GM23338 (cell line): Measurements from ENCODE around the gene NBAS. TPM values are rescaled to one million over a fixed set of nuclear protein-coding genes. Genes with fewer than 3 reads are reported as not detected.

Experiments
- ATAC-seq: fragments of 200-7000 bp; cut with Tn5 transposase; 3 replicates; pipeline ENCODE4 v1.9.1; 2020
- DNase-seq: peaks from one replicate; pipeline ENCODE4 v3.0.0-alpha.2; 2015; ENCODE audit warnings: low spot score
- H2AFZ ChIP-seq: fragments of 200-600 bp; sonication (generic); 2 replicates; pipeline ENCODE4 v1.8.0; 2016; ENCODE audit warnings: antibody characterized with exemption, mild to moderate bottlenecking, moderate library complexity
- H3F3A ChIP-seq: fragments of 200-600 bp; sonication (generic); replicated peaks from 2 replicates; pipeline ENCODE4 v1.8.0; 2017; ENCODE audit warnings: antibody characterized with exemption, mixed run types, low read depth
- H3K27ac ChIP-seq: fragments of 200-600 bp; sonication (generic); 2 replicates; pipeline ENCODE4 v1.6.1; 2016; ENCODE audit warnings: low read depth
- H3K27me3 ChIP-seq: fragments of 200-600 bp; sonication (generic); 2 replicates; pipeline ENCODE4 v1.8.0; 2016; ENCODE audit warnings: mild to moderate bottlenecking, mixed run types, moderate library complexity; ENCODE audit not compliant: insufficient read depth
- H3K36me3 ChIP-seq: fragments of 200-600 bp; sonication (generic); 2 replicates; pipeline ENCODE4 v1.8.0; 2016; ENCODE audit warnings: mild to moderate bottlenecking; ENCODE audit not compliant: insufficient read depth
- H3K4me1 ChIP-seq: fragments of 200-600 bp; sonication (generic); 2 replicates; pipeline ENCODE4 v1.8.0; 2016; ENCODE audit warnings: mild to moderate bottlenecking, moderate library complexity; ENCODE audit not compliant: insufficient read depth
- H3K4me2 ChIP-seq: fragments of 200-600 bp; sonication (generic); 2 replicates; pipeline ENCODE4 v1.7.1; 2017; ENCODE audit warnings: mixed run types
- H3K4me3 ChIP-seq: fragments of 200-600 bp; sonication (generic); 2 replicates; pipeline ENCODE4 v1.6.1; 2016; ENCODE audit warnings: mixed run types
- H3K79me2 ChIP-seq: fragments of 200-600 bp; sonication (generic); replicated peaks from 2 replicates; pipeline ENCODE4 v1.8.0; 2017; ENCODE audit warnings: mild to moderate bottlenecking; ENCODE audit not compliant: insufficient read depth
- H3K9me2 ChIP-seq: fragments of 200-600 bp; sonication (generic); 2 replicates; pipeline ENCODE4 v1.8.0; 2017; ENCODE audit not compliant: insufficient read depth
- H4K20me1 ChIP-seq: fragments of 200-600 bp; sonication (generic); replicated peaks from 2 replicates; pipeline ENCODE4 v1.8.0; 2017; ENCODE audit warnings: mild to moderate bottlenecking; ENCODE audit not compliant: insufficient read depth
- H3K27ac Mint-ChIP-seq: 2 replicates; pipeline ENCODE4 v1.8.0; 2020; ENCODE audit warnings: inconsistent platforms, mild to moderate bottlenecking, moderate library complexity, mixed read lengths
- H3K27me3 Mint-ChIP-seq: 3 replicates; pipeline ENCODE4 v1.8.0; 2022; ENCODE audit warnings: low read depth, mild to moderate bottlenecking, moderate library complexity, mixed read lengths, inconsistent platforms; ENCODE audit not compliant: insufficient read depth, poor library complexity
- H3K36me3 Mint-ChIP-seq: 3 replicates; pipeline ENCODE4 v1.8.0; 2021; ENCODE audit warnings: low read depth, mild to moderate bottlenecking, inconsistent platforms, moderate library complexity, mixed read lengths
- H3K4me1 Mint-ChIP-seq: 3 replicates; pipeline ENCODE4 v1.8.0; 2020; ENCODE audit warnings: mild to moderate bottlenecking, inconsistent platforms, mixed read lengths
- H3K4me3 Mint-ChIP-seq: 3 replicates; pipeline ENCODE4 v1.8.0; 2021; ENCODE audit warnings: moderate library complexity, mild to moderate bottlenecking, inconsistent platforms, mixed read lengths
- H3K9me3 Mint-ChIP-seq: 3 replicates; pipeline ENCODE4 v1.8.0; 2020; ENCODE audit warnings: moderate library complexity, mild to moderate bottlenecking, inconsistent platforms, mixed read lengths
- CREB1 ChIP-seq: fragments of 250-450 bp; sonication (Bioruptor Pico); IDR thresholded peaks from 2 replicates; pipeline ENCODE4 v1.5.0; 2020; ENCODE audit warnings: low read depth, mild to moderate bottlenecking, moderate library complexity
- EZH2 ChIP-seq: fragments of 200-600 bp; sonication (generic); IDR thresholded peaks from one replicate; pipeline ENCODE4 v1.8.0; 2017; ENCODE audit warnings: antibody characterized with exemption, mild to moderate bottlenecking, low read depth; ENCODE audit not compliant: unreplicated experiment
- EZH2phosphoT487 ChIP-seq: fragments of 200-600 bp; sonication (generic); IDR thresholded peaks from one replicate; pipeline ENCODE4 v1.8.1; 2018; ENCODE audit warnings: antibody characterized with exemption; ENCODE audit not compliant: unreplicated experiment
- JUNB ChIP-seq: IDR thresholded peaks from one replicate; pipeline ENCODE4 v1.6.1; 2016; ENCODE audit warnings: antibody characterized with exemption; ENCODE audit not compliant: unreplicated experiment
- NANOG ChIP-seq: IDR thresholded peaks from 2 replicates; pipeline ENCODE4 v1.6.1; 2016; ENCODE audit warnings: antibody characterized with exemption, borderline replicate concordance
- POLR2AphosphoS5 ChIP-seq: IDR thresholded peaks from 2 replicates; pipeline ENCODE4 v1.6.1; 2016; ENCODE audit warnings: antibody characterized with exemption, low read depth
- STAT1 ChIP-seq: IDR thresholded peaks from one replicate; pipeline ENCODE4 v1.6.1; 2016; ENCODE audit warnings: antibody characterized with exemption; ENCODE audit not compliant: unreplicated experiment
- ZNF114 ChIP-seq: fragments of 250-450 bp; sonication (Bioruptor Pico); IDR thresholded peaks from 2 replicates; pipeline ENCODE4 v1.5.0; 2020; ENCODE audit warnings: mild to moderate bottlenecking, moderate library complexity
- ZNF331 ChIP-seq: fragments of 250-450 bp; sonication (Bioruptor Pico); IDR thresholded peaks from 2 replicates; pipeline ENCODE4 v1.5.0; 2020; ENCODE audit warnings: low read depth, mild to moderate bottlenecking, moderate library complexity
- polyA plus RNA-seq: library from polyadenylated mRNA; unstranded; fragments of >200 nt; fragmentation: Nextera tagmentation; extraction: Ambion mirVana; gene quantifications from 2 replicates; pipeline ENCODE4 v1.2.1, GENCODE V29; 2016
- total RNA-seq: library from RNA; depleted of rRNA; stranded (reverse); fragments of >200 nt; shearing (Covaris generic); gene quantifications from 2 replicates; pipeline ENCODE4 v1.2.3, GENCODE V29; 2014
- TF ChIP-seq, protein P1 (sequence below), 2 experiments: fragments of 200-600 bp in 1 of 2; sonication (generic) in 1 of 2; conservative IDR thresholded peaks; 2 replicates each; pipeline versions ENCODE4 v1.5.1 to v1.6.1; 2016 to 2017; ENCODE audit warnings: antibody characterized with exemption in 2 of 2, low read depth in 2 of 2, mild to moderate bottlenecking in 2 of 2, moderate library complexity in 1 of 2
- TF ChIP-seq, protein P2 (sequence below): fragments of 250-450 bp; sonication (Bioruptor Pico); IDR thresholded peaks from 2 replicates; pipeline ENCODE4 v1.5.0; 2020; ENCODE audit warnings: mild to moderate bottlenecking, moderate library complexity
- TF ChIP-seq, protein P3 (sequence below): IDR thresholded peaks from one replicate; pipeline ENCODE4 v1.6.1; 2018; ENCODE audit warnings: antibody characterized with exemption; ENCODE audit not compliant: unreplicated experiment
- TF ChIP-seq, protein P4 (sequence below): IDR thresholded peaks from 2 replicates; pipeline ENCODE4 v1.6.1; 2016; ENCODE audit warnings: antibody characterized with exemption

The NBAS gene
- total and polyA plus RNA-seq, 2 experiments from 2014 or later, result 24.8 to 38.9 TPM

GRCh38 chr2:15601681-15602080, 40.5 kb upstream of the NBAS start:
- TF ChIP-seq POLR2AphosphoS5 (no peak), ZNF331 (CRISPR knock-in tag) (no peak), STAT1 (no peak), CREB1 (no peak), ZNF114 (no peak), EZH2 (no peak), EZH2phosphoT487 (no peak), NANOG (no peak), JUNB (no peak)
- TF ChIP-seq, protein P1, sequence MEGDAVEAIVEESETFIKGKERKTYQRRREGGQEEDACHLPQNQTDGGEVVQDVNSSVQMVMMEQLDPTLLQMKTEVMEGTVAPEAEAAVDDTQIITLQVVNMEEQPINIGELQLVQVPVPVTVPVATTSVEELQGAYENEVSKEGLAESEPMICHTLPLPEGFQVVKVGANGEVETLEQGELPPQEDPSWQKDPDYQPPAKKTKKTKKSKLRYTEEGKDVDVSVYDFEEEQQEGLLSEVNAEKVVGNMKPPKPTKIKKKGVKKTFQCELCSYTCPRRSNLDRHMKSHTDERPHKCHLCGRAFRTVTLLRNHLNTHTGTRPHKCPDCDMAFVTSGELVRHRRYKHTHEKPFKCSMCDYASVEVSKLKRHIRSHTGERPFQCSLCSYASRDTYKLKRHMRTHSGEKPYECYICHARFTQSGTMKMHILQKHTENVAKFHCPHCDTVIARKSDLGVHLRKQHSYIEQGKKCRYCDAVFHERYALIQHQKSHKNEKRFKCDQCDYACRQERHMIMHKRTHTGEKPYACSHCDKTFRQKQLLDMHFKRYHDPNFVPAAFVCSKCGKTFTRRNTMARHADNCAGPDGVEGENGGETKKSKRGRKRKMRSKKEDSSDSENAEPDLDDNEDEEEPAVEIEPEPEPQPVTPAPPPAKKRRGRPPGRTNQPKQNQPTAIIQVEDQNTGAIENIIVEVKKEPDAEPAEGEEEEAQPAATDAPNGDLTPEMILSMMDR (conservative IDR thresholded peaks at IDR 0.05; ENCODE audit: low read depth in 2 of 2), result no peak
- TF ChIP-seq, protein P2, sequence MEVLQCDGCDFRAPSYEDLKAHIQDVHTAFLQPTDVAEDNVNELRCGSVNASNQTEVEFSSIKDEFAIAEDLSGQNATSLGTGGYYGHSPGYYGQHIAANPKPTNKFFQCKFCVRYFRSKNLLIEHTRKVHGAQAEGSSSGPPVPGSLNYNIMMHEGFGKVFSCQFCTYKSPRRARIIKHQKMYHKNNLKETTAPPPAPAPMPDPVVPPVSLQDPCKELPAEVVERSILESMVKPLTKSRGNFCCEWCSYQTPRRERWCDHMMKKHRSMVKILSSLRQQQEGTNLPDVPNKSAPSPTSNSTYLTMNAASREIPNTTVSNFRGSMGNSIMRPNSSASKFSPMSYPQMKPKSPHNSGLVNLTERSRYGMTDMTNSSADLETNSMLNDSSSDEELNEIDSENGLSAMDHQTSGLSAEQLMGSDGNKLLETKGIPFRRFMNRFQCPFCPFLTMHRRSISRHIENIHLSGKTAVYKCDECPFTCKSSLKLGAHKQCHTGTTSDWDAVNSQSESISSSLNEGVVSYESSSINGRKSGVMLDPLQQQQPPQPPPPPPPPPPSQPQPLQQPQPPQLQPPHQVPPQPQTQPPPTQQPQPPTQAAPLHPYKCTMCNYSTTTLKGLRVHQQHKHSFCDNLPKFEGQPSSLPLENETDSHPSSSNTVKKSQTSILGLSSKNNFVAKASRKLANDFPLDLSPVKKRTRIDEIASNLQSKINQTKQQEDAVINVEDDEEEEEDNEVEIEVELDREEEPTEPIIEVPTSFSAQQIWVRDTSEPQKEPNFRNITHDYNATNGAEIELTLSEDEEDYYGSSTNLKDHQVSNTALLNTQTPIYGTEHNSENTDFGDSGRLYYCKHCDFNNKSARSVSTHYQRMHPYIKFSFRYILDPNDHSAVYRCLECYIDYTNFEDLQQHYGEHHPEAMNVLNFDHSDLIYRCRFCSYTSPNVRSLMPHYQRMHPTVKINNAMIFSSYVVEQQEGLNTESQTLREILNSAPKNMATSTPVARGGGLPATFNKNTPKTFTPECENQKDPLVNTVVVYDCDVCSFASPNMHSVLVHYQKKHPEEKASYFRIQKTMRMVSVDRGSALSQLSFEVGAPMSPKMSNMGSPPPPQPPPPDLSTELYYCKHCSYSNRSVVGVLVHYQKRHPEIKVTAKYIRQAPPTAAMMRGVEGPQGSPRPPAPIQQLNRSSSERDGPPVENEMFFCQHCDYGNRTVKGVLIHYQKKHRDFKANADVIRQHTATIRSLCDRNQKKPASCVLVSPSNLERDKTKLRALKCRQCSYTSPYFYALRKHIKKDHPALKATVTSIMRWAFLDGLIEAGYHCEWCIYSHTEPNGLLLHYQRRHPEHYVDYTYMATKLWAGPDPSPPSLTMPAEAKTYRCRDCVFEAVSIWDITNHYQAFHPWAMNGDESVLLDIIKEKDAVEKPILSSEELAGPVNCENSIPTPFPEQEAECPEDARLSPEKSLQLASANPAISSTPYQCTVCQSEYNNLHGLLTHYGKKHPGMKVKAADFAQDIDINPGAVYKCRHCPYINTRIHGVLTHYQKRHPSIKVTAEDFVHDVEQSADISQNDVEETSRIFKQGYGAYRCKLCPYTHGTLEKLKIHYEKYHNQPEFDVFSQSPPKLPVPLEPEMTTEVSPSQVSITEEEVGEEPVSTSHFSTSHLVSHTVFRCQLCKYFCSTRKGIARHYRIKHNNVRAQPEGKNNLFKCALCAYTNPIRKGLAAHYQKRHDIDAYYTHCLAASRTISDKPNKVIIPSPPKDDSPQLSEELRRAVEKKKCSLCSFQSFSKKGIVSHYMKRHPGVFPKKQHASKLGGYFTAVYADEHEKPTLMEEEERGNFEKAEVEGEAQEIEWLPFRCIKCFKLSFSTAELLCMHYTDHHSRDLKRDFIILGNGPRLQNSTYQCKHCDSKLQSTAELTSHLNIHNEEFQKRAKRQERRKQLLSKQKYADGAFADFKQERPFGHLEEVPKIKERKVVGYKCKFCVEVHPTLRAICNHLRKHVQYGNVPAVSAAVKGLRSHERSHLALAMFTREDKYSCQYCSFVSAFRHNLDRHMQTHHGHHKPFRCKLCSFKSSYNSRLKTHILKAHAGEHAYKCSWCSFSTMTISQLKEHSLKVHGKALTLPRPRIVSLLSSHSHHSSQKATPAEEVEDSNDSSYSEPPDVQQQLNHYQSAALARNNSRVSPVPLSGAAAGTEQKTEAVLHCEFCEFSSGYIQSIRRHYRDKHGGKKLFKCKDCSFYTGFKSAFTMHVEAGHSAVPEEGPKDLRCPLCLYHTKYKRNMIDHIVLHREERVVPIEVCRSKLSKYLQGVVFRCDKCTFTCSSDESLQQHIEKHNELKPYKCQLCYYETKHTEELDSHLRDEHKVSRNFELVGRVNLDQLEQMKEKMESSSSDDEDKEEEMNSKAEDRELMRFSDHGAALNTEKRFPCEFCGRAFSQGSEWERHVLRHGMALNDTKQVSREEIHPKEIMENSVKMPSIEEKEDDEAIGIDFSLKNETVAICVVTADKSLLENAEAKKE (CRISPR knock-in tag), result no peak
- TF ChIP-seq, protein P3, sequence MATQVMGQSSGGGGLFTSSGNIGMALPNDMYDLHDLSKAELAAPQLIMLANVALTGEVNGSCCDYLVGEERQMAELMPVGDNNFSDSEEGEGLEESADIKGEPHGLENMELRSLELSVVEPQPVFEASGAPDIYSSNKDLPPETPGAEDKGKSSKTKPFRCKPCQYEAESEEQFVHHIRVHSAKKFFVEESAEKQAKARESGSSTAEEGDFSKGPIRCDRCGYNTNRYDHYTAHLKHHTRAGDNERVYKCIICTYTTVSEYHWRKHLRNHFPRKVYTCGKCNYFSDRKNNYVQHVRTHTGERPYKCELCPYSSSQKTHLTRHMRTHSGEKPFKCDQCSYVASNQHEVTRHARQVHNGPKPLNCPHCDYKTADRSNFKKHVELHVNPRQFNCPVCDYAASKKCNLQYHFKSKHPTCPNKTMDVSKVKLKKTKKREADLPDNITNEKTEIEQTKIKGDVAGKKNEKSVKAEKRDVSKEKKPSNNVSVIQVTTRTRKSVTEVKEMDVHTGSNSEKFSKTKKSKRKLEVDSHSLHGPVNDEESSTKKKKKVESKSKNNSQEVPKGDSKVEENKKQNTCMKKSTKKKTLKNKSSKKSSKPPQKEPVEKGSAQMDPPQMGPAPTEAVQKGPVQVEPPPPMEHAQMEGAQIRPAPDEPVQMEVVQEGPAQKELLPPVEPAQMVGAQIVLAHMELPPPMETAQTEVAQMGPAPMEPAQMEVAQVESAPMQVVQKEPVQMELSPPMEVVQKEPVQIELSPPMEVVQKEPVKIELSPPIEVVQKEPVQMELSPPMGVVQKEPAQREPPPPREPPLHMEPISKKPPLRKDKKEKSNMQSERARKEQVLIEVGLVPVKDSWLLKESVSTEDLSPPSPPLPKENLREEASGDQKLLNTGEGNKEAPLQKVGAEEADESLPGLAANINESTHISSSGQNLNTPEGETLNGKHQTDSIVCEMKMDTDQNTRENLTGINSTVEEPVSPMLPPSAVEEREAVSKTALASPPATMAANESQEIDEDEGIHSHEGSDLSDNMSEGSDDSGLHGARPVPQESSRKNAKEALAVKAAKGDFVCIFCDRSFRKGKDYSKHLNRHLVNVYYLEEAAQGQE, result no peak
- TF ChIP-seq, protein P4, sequence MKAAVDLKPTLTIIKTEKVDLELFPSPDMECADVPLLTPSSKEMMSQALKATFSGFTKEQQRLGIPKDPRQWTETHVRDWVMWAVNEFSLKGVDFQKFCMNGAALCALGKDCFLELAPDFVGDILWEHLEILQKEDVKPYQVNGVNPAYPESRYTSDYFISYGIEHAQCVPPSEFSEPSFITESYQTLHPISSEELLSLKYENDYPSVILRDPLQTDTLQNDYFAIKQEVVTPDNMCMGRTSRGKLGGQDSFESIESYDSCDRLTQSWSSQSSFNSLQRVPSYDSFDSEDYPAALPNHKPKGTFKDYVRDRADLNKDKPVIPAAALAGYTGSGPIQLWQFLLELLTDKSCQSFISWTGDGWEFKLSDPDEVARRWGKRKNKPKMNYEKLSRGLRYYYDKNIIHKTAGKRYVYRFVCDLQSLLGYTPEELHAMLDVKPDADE, result no peak
- Histone ChIP-seq H2AFZ (no peak overlapping the region), H4K20me1 (0 out of 2 replicates have a peak, but pooled peaks cover 13% of the 10 kb centered on the region), H3K9me2 (no peaks in the 10 kb centered on the region), H3K27me3 (no peaks in the 10 kb centered on the region), H3K4me2 (no peak overlapping the region), H3K4me3 (no peak overlapping the region), H3K79me2 (no peaks in the 10 kb centered on the region), H3K36me3 (peaks cover 84% of the 10 kb centered on the region), H3F3A (no peaks in the 10 kb centered on the region), H3K4me1 (no peaks in the 10 kb centered on the region), H3K27ac (no peak overlapping the region)
- no peak for ATAC-seq
- no peak for DNase-seq
- H3K9me3 Mint-ChIP-seq, result no peaks in the 10 kb centered on the region
- H3K4me1 Mint-ChIP-seq, result no peaks in the 10 kb centered on the region
- H3K36me3 Mint-ChIP-seq, result peaks cover 89% of the 10 kb centered on the region
- H3K27me3 Mint-ChIP-seq, result no peaks in the 10 kb centered on the region
- no peak overlapping the region for H3K27ac Mint-ChIP-seq
- H3K4me3 Mint-ChIP-seq, result no peak overlapping the region
